ENCODE results near the gene CHRDL2.
"Not testable (repeated sequence)": the region's sequence is repeated elsewhere in the genome, so short reads cannot be mapped to it uniquely, and the experiment has no call there.

The CHRDL2 gene

GRCh38 chr11:74669211-74670160 is 61.7 kb downstream of the CHRDL2 start:
- DNase-seq, result no peak

- DNase-seq, result no peak
These were observed 67.9 kb downstream of the CHRDL2 start for GRCh38 chr11:74663315-74663714.

- DNase-seq, result no peak
These were observed 68.6 kb downstream of the CHRDL2 start for GRCh38 chr11:74662487-74663103.

- DNase-seq, result not testable (repeated sequence)
These were observed 72.1 kb downstream of the CHRDL2 start for GRCh38 chr11:74659124-74659523.

GRCh38 chr11:74654976-74655375 is 76.2 kb downstream of the CHRDL2 start:
- DNase-seq, result no peak

GRCh38 chr11:74650498-74650897 is 80.7 kb downstream of the CHRDL2 start:
- DNase-seq, result no peak

- DNase-seq, result no peak
These were observed 82.3 kb downstream of the CHRDL2 start for GRCh38 chr11:74648894-74649293.

GRCh38 chr11:74647831-74648230 is 83.4 kb downstream of the CHRDL2 start:
- no peak for DNase-seq

- no peak for DNase-seq
These were observed 83.8 kb downstream of the CHRDL2 start for GRCh38 chr11:74647404-74647803.

- no peak for DNase-seq
These were observed 84.3 kb downstream of the CHRDL2 start for GRCh38 chr11:74646954-74647353.

Measured in hematopoietic multipotent progenitor cell treated with erythropoietin and hydrocortisone succinate and interleukin-3 and kit ligand, for 8 days (in vitro differentiated cells).